RPMI7951 (cell line): ENCODE data around the gene MAGI2. TPM values are rescaled to one million over a fixed set of nuclear protein-coding genes. Genes with fewer than 3 reads are reported as not detected.
A peak's percentile ranks its signal among the peaks of the same experiment; 100 is the strongest.

Source experiments
- DNase-seq: peaks from one replicate; pipeline ENCODE4 v3.0.0-alpha.2; 2012; ENCODE audit warnings: low read depth
- total RNA-seq: library from RNA; depleted of rRNA; stranded (reverse); fragments of >200 nt; shearing (Covaris generic); gene quantifications from 2 replicates; pipeline ENCODE4 v1.2.3, GENCODE V29; 2014; rRNA removed

Gene MAGI2
- total RNA-seq = 1.1 and 1.4 TPM in 2 replicates

DNA sequence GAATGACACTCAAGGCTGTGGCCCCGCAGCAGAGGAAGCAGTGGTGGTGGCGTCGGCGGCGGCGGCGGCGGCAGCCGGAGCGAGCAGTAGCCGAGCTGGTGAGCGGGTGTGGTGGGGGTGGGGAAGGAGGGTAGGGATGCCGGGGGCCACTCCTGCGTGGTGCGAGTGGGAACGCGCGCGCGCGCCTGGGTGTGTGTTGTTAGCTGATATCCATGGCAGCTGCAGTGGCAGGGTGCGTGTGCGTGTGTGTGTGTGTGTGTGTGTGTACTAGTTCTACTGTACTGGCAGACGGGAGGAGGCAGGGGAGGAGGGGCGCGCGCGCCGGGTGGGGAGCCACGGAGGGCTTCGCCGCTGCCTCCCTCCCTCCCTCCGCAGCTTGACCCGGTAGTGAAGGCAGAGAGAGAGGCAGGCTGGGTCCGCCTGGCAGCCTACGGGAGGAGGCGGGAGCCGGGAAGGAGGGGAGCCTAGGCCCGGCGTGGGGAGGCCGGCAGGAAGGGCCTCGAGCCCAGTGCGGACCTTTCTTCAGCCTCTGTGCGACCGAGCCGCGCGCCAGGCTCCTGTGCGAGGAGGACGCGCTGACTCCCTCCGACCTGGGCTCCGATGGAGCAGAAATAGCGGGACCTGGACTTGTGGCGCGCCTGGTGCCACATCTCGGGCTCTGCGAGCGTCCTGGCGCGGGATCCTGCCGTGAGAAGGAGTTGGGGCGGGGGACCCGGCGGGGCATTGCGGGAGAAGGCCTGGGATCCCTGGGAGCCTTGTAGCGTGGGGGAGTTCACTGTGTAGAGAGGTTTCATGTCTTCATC, at the start of gene MAGI2:
Gene MAGI2, minus strand, starts transcription at position 110 of the 803 bp plus-strand sequence. CDS start 347 bp downstream, outside the sequence.
- DNase-seq = peak; percentile 67

DNA sequence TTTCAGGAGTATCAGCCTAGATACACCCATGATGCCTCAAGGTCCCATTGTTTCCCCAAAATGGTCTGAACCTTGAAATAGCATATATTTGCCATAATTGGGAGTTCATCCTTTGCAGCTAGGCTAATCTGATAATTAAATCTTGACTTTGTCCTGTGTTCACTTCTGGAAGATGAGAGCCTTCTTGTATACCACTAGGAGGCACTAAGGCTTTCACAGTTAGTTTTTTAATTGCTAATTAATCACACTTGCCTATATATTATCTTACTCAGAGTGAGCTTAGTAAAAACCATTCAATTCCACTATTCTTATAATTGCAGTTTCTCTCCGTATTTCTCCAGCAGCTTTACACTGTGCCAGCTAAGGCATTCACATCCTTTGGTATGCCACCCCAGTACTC, 48.7 kb upstream of the MAGI2 start:
- DNase-seq = no peak

DNA sequence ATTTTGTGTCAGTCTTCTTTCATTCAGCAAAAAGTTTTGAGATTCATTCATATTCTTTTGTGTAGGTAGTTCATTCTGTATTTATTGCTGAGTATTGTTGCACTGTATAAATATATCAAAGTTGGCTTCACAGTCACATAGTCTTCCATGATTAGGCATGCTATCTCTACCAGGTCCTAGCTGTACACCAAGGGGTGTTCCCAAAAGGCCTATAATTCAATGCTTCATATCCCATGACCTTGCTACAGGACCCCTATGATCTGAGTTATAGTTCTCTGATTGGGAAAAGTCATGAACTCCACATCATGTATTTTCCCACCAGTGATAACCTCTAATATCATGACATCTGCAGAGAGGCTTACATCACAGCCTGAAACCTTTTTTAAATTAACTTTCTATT, 47.3 kb upstream of the MAGI2 start:
- no peak for DNase-seq

DNA sequence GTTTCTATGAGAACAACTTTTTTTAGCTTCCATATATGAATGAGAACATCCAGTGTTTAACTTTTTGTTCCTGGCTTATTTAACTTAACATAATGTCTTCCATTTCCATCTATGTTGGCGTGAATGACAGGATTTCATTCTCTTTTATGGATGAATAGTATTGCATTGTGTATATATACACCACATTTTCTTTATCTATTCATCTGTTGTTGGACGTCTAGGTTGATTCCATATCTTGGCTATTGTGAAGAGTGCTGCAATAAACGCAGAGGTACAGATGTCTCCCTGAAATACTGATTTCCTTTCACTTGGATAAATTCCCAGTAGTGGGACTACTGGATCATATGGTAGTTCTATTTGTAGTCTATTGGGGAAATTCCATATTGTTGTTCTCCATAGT, 44.3 kb upstream of the MAGI2 start:
- no peak for DNase-seq

DNA sequence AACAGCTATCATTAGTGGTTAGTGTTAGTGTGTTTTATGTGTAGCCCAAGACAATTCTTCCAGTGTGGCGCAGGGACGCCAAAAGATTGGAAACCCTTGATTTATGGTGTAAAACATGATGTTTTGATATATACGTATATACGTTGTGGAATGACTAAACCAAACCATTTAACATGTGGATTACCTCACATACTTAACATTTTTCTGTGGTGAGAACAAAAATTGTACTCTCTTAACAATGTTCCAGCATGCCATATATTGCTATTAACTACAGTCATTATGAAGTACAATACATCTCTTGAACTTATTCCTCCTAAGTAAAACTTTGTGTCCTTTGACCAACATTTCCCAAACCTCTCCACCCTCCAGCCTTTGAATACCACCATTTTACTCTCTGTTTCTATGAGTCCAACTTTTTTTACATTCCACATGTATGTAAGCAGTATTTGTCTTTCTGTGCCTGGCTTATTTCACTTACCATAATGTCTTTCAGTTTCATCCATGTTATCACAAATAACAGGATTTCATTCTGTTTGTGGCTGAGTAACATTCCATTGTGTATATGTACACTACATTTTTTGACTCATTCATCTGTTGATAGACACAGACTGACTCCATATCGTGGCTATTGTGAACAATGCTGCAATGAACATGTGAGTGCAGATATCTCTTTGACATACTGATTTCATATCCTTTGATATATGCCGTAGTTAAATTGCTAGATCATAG, 42.2 kb upstream of the MAGI2 start:
- DNase-seq = peak; percentile 11

DNA sequence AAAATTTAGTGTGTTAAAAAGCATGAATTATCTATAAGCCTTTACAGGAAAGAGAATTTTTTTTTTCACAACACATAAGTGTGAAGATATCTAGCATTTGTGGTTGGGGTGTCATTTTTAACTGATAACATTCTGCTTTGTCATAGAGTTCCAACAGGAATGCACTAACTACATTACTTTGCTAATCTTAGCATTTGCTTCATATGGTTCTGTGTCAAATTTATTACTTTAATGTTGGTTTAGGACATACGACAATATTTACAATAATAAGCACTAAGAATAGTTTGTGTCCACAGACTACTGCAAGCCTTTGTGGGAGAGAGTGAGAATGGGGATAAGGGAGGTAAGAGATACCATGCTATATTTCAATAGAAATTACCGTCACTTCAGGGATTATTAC, 40.6 kb upstream of the MAGI2 start:
- no peak for DNase-seq

DNA sequence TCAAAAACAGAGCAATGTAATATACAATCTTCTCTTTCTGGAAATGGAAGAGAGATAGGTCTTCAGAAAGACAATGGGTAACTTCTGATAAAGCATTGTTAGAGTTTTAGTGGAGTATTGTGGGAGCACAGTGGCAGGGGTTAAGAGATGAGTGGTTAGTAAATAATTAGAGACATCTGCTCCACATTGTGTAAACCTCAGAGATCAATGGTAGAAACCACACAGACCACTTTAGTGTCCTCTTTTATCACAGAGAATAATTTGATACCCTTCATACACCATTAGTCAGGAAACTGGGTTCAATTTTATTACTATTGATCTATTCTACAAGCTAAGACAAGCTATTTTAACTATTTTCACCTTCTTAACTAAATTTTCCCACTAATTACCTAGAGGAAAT, 35.9 kb upstream of the MAGI2 start:
- no peak for DNase-seq

DNA sequence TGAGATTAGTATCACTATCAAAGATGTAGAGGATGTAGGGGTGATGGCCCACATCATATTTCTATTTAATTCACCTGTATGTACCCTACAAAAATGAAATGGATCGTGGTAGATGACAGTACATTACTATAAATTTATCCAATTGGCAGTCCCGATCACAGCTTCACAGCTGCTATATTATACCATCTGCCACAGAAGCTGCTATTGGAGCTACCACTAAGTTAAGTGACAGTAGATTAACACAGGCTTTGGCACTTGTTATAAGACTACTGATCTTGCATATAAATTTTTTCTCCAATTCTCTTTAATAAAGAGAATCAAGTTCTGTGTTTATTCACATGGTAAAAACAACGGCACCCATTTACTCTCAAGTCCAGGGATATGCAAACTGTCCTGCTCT, 24.9 kb upstream of the MAGI2 start:
- no peak for DNase-seq

DNA sequence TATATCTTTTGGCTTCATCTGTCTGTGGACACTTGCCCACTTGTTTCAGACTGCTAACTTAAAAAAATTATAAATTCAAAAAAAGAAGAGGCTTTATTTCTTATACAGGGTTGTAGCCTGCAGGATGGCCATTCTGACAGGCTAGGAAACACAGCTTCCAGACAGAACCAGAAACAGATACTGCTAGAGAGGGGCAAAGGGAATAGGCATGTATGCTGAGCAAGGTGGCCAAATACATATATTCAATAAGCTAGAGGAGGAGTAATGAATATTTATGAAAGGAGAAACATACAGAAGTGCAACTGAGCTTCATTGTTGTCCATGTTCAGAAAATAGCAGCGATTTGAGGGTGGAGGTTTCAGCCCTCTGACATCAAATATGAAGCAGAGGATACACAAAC, 22.0 kb upstream of the MAGI2 start:
- DNase-seq = no peak

DNA sequence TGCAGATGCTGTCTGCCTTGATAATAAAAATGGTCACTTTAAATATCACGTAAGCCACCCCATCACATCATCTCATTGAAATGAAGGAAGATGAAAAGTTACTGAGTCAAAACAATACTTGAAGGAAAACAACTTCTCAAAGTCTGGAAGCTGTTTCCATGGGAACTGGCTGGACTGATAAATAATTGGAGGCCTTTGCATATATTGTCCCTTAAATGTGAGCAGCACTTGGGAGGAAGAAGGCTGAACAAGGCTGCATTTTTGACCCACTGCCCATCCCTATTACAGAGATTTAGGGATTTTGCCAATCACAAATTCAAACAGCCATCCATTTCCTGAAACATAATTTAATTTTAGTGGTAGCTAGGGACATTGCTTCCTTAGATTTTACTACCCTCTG, 18.2 kb upstream of the MAGI2 start:
- no peak for DNase-seq

DNA sequence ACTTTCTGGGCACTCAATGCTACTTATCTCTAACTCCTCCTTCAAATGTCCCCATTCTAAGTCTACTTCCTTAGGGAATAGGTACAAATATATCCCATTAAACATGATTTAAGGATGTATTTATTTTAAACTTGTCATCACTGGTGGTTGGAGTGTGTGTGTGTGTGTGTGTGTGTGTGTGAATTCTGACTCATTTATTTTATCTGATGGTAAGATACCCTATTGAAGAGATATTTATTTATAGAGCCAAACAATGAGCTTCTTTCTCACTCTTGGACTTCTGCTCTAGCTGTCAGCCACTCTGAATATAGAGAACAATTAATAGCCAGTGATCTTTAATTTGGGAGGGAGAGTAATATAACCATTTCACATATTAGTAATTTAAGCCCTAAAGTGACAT, 17.8 kb upstream of the MAGI2 start:
- no peak for DNase-seq

DNA sequence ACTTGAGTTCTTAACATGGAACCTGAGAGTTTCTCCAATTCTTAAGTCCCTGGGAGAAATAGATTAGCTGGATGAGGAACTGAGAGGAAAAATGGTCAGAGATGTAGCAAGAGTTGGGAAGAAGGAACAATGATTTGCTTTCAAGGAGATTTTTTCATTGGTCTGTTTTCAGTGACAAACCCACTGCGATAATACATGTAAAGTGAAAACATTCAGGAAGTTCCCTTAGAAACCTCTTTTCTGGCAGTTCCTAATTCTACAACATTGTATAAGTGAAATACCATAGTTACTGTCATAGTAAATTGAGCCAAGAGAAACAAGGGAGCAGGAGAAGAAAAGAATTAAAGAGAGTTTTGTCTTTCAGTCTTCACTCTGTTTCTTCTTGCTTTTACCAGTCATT, 12.1 kb upstream of the MAGI2 start:
- no peak for DNase-seq

DNA sequence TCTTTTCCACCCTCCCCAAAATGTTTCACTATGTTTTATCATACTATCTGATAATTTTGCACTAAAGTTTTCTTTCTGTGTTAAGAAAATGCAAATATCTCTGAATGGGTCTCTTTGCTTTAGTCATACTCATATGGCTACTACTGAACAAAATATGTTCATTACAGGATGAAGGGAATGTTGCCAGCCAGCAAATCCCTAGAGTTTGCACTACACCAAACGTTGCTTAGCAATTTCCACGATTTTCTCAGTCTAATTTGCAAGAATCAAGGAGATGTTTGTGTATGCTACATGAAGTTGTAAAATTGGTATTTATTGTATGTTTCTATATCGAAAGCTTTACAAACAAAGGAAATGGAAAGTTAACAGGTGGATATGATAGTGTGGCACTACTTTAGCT, 10.6 kb upstream of the MAGI2 start:
- no peak for DNase-seq

DNA sequence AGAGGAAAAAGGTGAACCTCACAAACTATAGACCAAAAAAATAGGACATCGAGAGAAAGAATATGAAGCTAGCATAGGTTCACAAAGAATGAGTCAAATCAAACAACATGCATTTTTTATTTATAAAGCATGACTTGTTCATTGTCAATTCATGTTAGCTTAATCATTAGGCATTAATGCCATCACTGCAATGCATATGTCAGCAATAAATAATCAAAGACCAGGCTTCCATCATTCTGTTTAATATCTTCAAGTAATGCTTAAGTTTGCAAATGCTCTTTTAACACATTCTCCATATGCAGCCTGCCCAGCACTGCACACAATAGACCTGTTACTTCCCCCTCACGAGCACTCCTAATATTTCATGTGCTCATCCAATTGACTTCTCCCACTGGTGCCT, 8.9 kb upstream of the MAGI2 start:
- DNase-seq = no peak

DNA sequence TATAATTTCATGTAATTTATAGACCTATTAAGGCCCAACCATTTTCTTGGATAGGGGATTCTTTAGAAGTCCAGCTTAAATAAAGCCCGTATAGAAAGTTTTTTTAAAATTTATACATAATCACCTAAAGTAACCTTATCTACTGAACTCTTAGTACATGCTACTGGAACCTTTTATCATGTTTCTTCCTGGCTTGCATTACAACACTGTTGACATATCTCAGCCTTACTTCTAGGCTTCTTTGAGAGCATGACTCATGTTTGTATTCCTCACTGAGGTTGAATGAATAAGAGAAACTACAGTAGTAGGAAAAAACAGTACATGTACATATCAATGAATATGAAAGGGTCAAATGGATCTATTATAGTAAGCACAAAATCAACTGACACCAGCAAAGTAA, 8.2 kb upstream of the MAGI2 start:
- peak; percentile 20 for DNase-seq

DNA sequence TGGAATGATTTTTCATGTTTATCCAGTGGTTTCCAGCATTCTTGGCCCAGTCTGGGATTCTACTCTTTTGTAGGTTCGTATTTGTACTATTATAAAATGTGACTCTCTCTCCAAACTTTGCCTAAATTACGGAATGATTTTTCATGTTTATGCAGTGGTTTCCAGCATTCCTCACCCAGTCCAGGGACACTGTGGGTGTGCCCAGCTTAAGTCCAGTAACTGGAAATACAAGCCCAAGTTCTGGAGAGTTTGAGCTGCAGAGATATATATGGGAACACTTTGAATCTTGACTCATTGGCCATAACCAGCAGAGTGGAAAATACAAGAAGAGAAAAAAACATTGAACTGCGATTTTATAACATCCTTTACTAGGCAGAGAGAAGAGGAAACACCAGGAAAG, 5.9 kb upstream of the MAGI2 start:
- DNase-seq = no peak

DNA sequence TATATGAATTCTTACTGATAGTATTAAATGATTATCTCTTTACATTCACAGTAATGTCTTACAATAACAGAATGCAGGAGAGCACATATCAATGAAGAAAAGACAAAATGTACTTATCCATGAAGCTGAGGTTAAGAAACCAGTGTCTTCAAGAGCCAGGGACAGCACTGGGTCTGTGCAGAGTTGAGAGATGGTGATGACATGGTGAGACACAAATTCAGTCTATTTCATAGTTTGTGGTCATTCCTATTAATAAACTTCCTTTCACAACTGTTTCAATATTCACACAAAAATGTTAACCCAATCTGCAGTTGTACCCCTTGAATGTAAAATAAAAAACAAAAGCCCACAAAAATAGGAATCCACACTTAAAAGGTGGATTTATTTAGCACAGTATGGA, 5.3 kb upstream of the MAGI2 start:
- no peak for DNase-seq

DNA sequence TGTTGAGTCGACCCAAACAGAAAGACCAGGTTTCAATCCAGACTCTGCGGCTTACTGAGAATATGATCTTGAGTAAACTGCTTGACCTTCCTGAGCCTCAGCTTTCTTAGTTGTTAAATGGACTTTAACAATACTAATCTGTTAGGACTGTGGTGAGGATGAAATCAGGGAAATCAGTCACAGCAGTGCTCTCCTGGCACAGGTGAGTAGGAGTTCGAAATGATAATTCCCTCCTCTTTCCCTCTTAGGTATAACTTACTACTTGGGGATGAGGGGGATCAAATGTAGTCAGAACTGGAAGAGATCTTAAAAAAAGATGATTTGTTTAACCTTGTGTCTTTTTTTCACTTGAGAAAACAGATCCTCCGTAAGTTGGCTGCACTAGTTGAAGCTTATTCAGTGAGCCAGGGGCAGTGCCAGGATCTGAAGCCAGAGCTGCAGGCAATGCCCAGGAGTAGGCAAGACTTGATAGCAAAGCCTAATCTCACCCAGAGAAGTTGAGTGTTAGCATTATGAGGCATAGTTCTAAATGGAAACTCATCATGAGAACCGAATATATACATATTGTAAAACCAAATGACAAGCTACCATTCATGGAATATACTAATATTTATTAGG, 1.8 kb upstream of the MAGI2 start:
- DNase-seq = no peak

DNA sequence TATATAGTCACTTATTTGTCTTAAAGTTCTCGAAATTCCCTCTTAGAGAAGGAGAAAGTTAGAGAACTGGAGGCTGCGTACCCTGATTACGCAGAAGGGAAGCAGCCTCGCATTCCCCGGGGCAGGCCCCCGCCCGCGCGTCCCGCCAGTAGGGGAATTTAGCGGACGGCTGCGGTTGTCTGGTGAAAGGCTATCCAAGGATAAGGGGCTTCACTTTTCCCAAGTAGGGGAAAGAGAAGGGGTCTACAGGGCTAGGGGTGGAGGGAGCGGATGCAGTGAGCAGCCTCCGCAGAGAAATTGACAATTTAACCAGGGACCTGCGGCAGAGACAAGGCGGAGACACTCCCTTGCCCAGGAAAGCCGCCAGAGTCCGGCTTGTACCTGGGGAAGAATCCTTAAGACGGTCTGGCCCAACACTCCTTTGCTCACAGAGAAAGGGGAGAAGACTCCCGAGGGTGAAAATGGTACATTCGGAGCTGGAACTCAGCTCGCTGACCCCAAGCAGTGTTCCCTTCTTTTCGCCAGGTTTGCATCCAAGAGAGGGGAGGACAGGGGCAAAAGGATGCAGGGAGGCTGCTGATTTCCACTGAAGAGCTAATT, 994 bp upstream of the MAGI2 start:
- DNase-seq = peak; percentile 31

DNA sequence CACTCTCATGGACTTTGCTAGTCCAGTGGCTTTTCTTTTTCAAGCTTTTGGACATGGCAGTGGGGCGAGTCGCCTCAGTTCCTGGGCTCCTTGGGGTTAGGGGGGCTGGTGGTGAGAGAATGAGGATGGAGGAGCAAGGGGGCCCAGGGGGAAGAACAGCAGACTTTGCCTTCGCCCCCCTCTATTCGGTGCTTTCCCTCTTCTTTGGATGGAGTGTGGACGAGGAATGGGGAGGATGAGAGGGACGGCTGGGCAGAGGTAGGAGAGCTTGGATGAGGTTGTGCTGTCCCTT, 255 bp downstream of the MAGI2 start:
- no peak for DNase-seq

DNA sequence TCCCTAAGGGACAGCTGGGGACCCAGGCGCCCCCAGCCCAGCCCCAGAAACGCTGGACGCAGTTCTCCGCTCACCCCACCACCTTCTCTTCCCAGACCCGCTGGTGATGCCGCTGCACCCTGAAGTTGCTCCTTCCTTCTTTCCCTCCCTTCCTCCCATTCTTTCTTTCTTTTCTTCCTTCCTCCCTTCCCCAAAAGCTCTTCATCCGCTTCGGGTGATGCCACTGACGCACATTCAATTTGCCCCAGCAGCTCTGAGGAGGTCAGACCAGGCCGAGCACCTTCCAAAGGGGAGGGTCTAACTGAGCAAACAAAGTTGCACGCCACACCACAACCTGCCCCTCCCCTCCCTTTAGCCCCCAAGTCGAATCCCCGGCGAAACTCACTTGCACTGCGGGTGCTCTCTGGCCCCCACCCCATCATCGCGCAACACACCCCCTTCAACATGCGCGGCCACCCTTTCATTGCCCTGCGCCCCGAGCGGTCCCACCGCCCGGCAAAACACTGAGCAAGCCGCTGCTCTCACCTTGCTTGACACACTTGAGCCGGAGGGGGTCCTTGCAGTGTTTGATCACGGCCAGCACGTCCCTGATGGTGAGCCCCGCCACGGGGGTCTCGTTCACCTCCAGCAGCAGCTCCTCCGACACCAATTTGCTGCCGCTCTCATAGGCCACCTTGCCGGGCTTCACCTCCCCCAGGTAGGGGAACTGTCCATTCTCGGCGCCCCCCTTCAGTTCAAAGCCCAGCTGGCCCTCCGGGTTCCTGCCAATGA, 787 bp downstream of the MAGI2 start:
- DNase-seq = no peak

DNA sequence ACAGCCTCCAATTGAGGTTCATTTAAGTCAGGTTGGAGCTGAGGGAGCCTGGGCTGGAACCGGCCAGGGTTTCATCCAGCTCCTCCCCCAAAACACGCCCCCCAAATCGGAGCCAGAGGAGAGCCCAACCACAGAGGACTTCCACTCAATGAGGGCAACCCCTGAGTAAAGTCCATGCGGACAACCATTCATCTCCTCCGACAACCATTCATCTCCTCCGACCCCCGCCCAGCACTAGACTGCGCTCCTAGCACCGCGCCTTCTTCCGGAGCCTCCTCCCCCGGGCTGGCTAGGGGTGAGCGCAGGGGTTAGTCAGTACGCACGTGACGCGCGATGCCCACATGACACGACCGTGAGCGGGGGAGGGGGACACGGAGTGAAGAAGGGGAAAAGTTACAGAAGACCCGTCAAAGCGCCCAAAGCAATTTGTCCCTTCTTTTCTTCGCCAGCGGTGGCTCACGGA, 1.4 kb downstream of the MAGI2 start:
- peak; percentile 65 for DNase-seq
